GM19463 (cell line): ENCODE measurements around the gene UBE2L3.

Source experiments
- ATAC-seq: cut with Tn5 transposase; IDR thresholded peaks from one replicate; pipeline ENCODE4 v1.9.1; 2021; ENCODE audit warnings: mild to moderate bottlenecking, moderate library complexity; ENCODE audit not compliant: unreplicated experiment

The UBE2L3 gene

GRCh38 chr22:21669026-21669425 is 101.5 kb downstream of the UBE2L3 start:
- no peak for ATAC-seq

- ATAC-seq: no peak
Observed at GRCh38 chr22:21672107-21672629, 104.7 kb downstream of the UBE2L3 start.
